Muscle of leg (tissue), 16 donors: Measurements from ENCODE around the gene TRIM37. TPM values are rescaled to one million over a fixed set of nuclear protein-coding genes. Genes with fewer than 3 reads are reported as not detected.

Experiments used
- DNase-seq: peaks from one replicate; pipeline ENCODE4 v3.0.0; 2013
- H3K27ac ChIP-seq: one replicate; pipeline ENCODE4 v1.5.1; 2013; ENCODE audit warnings: mild to moderate bottlenecking, low read length, control low read depth
- H3K27me3 ChIP-seq: one replicate; pipeline ENCODE4 v1.6.1; 2013; ENCODE audit warnings: low read length; ENCODE audit not compliant: control insufficient read depth, insufficient read depth
- H3K36me3 ChIP-seq: one replicate; pipeline ENCODE4 v1.6.1; 2013; ENCODE audit warnings: low read length; ENCODE audit not compliant: control insufficient read depth, insufficient read depth
- H3K4me1 ChIP-seq: one replicate; pipeline ENCODE4 v1.6.1; 2013; ENCODE audit warnings: low read length; ENCODE audit not compliant: control insufficient read depth, insufficient read depth
- H3K4me3 ChIP-seq: one replicate; pipeline ENCODE4 v1.5.1; 2013; ENCODE audit warnings: low read length, control low read depth
- H3K9me3 ChIP-seq: replicated peaks from 2 replicates; pipeline ENCODE4 v1.6.1; 2013; ENCODE audit warnings: low read depth, low read length; ENCODE audit not compliant: control insufficient read depth
- WGBS: methylation state at CpG from one replicate; pipeline ENCODE4 v1.1.5; 2013; ENCODE audit warnings: missing lambda C conversion rate; ENCODE audit not compliant: insufficient coverage; 5-methylcytosine and 5-hydroxymethylcytosine counted together
- long read RNA-seq, 11 donors: transcript quantifications; one replicate each; lab custom pipeline, GENCODE V29; 2026
- polyA plus RNA-seq, 8 donors: library from polyadenylated mRNA; unstranded; fragments of 120-200 nt; gene quantifications; one replicate each; pipeline versions ENCODE4 v1.2.1 to v1.2.3, GENCODE V29; 2013; ENCODE audit warnings: inconsistent platforms in 1 of 8, low replicate concordance in 1 of 8; ENCODE audit not compliant: insufficient read length in 8 of 8, insufficient read depth in 1 of 8
- total RNA-seq: library from RNA; stranded (reverse); fragments of 120-200 nt; gene quantifications from one replicate; pipeline ENCODE4 v1.2.4, GENCODE V29; 2013

TRIM37 gene
- 15.8 TPM for total RNA-seq
- polyA plus RNA-seq: 10 to 100 TPM; 11.1 to 16.0 (median 14.7) TPM
- long read RNA-seq, donor 1, full-length matches to known transcripts: 1 of 1 reads
- long read RNA-seq, donor 1, partial matches to known transcripts: 0 of 1 reads
- long read RNA-seq, donor 1, other reads (novel, unspliced or antisense): 0 of 1 reads
- long read RNA-seq, donor 2, full-length matches to known transcripts: 2 of 2 reads
- long read RNA-seq, donor 2, partial matches to known transcripts: 0 of 2 reads
- long read RNA-seq, donor 2, other reads (novel, unspliced or antisense): 0 of 2 reads
- long read RNA-seq, donor 3, partial matches to known transcripts: 0 of 1 reads
- long read RNA-seq, donor 3, other reads (novel, unspliced or antisense): 0 of 1 reads
- long read RNA-seq, donor 4: 0 reads
- long read RNA-seq, donor 5, transcript TRIM37-210 (4 exons, 842 nt): major isoform, 5 of 5 reads
- long read RNA-seq, donor 5, partial matches to known transcripts: 0 of 5 reads
- long read RNA-seq, donor 5, other reads (novel, unspliced or antisense): 0 of 5 reads
- long read RNA-seq, donor 6, full-length matches to known transcripts: 2 of 2 reads
- long read RNA-seq, donor 6, partial matches to known transcripts: 0 of 2 reads
- long read RNA-seq, donor 6, other reads (novel, unspliced or antisense): 0 of 2 reads
- long read RNA-seq, donor 7, full-length matches to known transcripts: 5 of 5 reads
- long read RNA-seq, donor 7, partial matches to known transcripts: 0 of 5 reads
- long read RNA-seq, donor 7, other reads (novel, unspliced or antisense): 0 of 5 reads
- long read RNA-seq, donor 8, full-length matches to known transcripts: 1 of 1 reads
- long read RNA-seq, donor 8, partial matches to known transcripts: 0 of 1 reads
- long read RNA-seq, donor 8, other reads (novel, unspliced or antisense): 0 of 1 reads
- long read RNA-seq, donor 9, partial matches to known transcripts: 0 of 1 reads
- long read RNA-seq, donor 9, other reads (novel, unspliced or antisense): 0 of 1 reads
- long read RNA-seq, donor 10, partial matches to known transcripts: 0 of 1 reads
- long read RNA-seq, donor 10, other reads (novel, unspliced or antisense): 0 of 1 reads
- long read RNA-seq, donor 11: 0 reads

GRCh38 chr17:59106463-59107305, at the start of gene TRIM37:
TRIM37 (minus strand) TSS chr17:59106880; CDS start chr17:59106461, 419 bp downstream.
- H3K9me3 ChIP-seq: no peaks in the 10 kb centered on the region
- peak within 1 kb of the TSS; percentile 90 for H3K27ac ChIP-seq
- H3K4me1 ChIP-seq: peaks cover 2% of the 10 kb centered on the region
- DNase-seq: peak; percentile 99
- H3K27me3 ChIP-seq: no peaks in the 10 kb centered on the region
- under 1% methylated on average over 89 of the region's 89 CpGs for WGBS
- peak within 1 kb of the TSS; percentile 86 for H3K4me3 ChIP-seq
- H3K36me3 ChIP-seq: no peaks in the 10 kb centered on the region

GRCh38 chr17:59155439-59156177, 48.9 kb upstream of the TRIM37 start, which contains the start of gene PRR11:
PRR11 (plus strand) TSS chr17:59155746; CDS start chr17:59169753, 14,007 bp downstream.
- 0% methylated on average over 18 of the region's 25 CpGs for WGBS

GRCh38 chr17:59154721-59155438, 48.2 kb upstream of the TRIM37 start, which contains the start of gene SKA2:
SKA2 (minus strand) TSS chr17:59155186; CDS start chr17:59155163, 23 bp downstream.
- no peak for DNase-seq
- peak within 1 kb of the TSS; percentile 82 for H3K4me3 ChIP-seq
- H3K27me3 ChIP-seq: no peaks in the 10 kb centered on the region
- H3K4me1 ChIP-seq: peaks cover 6% of the 10 kb centered on the region
- peaks cover 2% of the 10 kb centered on the region for H3K36me3 ChIP-seq
- no peaks in the 10 kb centered on the region for H3K9me3 ChIP-seq
- 0% methylated on average over 20 of the region's 39 CpGs for WGBS
- H3K27ac ChIP-seq: peak within 1 kb of the TSS; percentile 97

More at GRCh38 chr17:59155439-59156177, 48.9 kb upstream of the TRIM37 start, which contains the start of gene PRR11:
- DNase-seq: peak; percentile 100
- Histone ChIP-seq H3K27ac (peak within 1 kb of the TSS; percentile 97), H3K36me3 (no peaks in the 10 kb centered on the region), H3K27me3 (no peaks in the 10 kb centered on the region), H3K4me3 (peak within 1 kb of the TSS; percentile 82), H3K4me1 (peaks cover 6% of the 10 kb centered on the region), H3K9me3 (no peaks in the 10 kb centered on the region)

- Histone ChIP-seq H3K27ac (peak overlapping the region; percentile 97), H3K4me3 (peak overlapping the region; percentile 82), H3K27me3 (no peaks in the 10 kb centered on the region), H3K4me1 (peaks cover 6% of the 10 kb centered on the region), H3K36me3 (peaks cover 4% of the 10 kb centered on the region), H3K9me3 (no peaks in the 10 kb centered on the region)
- DNase-seq: no peak
- WGBS: 0% methylated on average over 22 of the region's 25 CpGs
Observed at GRCh38 chr17:59154292-59154720, 47.6 kb upstream of the TRIM37 start.

- no peak for DNase-seq
- WGBS: no CpG with 5 or more reads among the region's 1 CpG
- no peak overlapping the region for H3K27ac ChIP-seq
- H3K9me3 ChIP-seq: no peaks in the 10 kb centered on the region
- H3K4me1 ChIP-seq: peaks cover 6% of the 10 kb centered on the region
- no peaks in the 10 kb centered on the region for H3K27me3 ChIP-seq
- H3K36me3 ChIP-seq: peaks cover 4% of the 10 kb centered on the region
- no peak overlapping the region for H3K4me3 ChIP-seq
Observed at GRCh38 chr17:59152925-59153324, 46.2 kb upstream of the TRIM37 start.

GRCh38 chr17:59151591-59151990, 44.9 kb upstream of the TRIM37 start:
- Histone ChIP-seq H3K36me3 (peaks cover 4% of the 10 kb centered on the region), H3K27me3 (no peaks in the 10 kb centered on the region), H3K4me1 (peaks cover 6% of the 10 kb centered on the region), H3K27ac (no peak overlapping the region), H3K4me3 (no peak overlapping the region), H3K9me3 (no peaks in the 10 kb centered on the region)
- WGBS: no CpG with 5 or more reads among the region's 1 CpG
- no peak for DNase-seq

- no peak overlapping the region for H3K27ac ChIP-seq
- 83% methylated on average over 2 of the region's 5 CpGs for WGBS
- H3K36me3 ChIP-seq: peaks cover 4% of the 10 kb centered on the region
- no peaks in the 10 kb centered on the region for H3K9me3 ChIP-seq
- no peak overlapping the region for H3K4me3 ChIP-seq
- no peaks in the 10 kb centered on the region for H3K27me3 ChIP-seq
- peaks cover 6% of the 10 kb centered on the region for H3K4me1 ChIP-seq
- no peak for DNase-seq
Observed at GRCh38 chr17:59151006-59151405, 44.3 kb upstream of the TRIM37 start.

GRCh38 chr17:59149841-59150511, 43.3 kb upstream of the TRIM37 start:
- peaks cover 3% of the 10 kb centered on the region for H3K4me1 ChIP-seq
- no peak overlapping the region for H3K4me3 ChIP-seq
- no peaks in the 10 kb centered on the region for H3K9me3 ChIP-seq
- peaks cover 4% of the 10 kb centered on the region for H3K36me3 ChIP-seq
- H3K27ac ChIP-seq: no peak overlapping the region
- 75% methylated on average over 2 of the region's 5 CpGs for WGBS
- H3K27me3 ChIP-seq: no peaks in the 10 kb centered on the region
- no peak for DNase-seq
